GM12892 (cell line): ENCODE data around the gene TMPRSS4.

ENCODE experiments used
- DNase-seq: peaks from one replicate; pipeline ENCODE4 v3.0.0; 2011; ENCODE audit not compliant: insufficient read length
- FAIRE-seq: peaks from 2 replicates; lab custom pipeline; 2011; peaks lifted over from hg19 to GRCh38; lab: Jason Lieb, UNC
- POLR2A ChIP-seq: IDR thresholded peaks from 2 replicates; pipeline ENCODE4 v1.6.1; 2011; ENCODE audit warnings: low read depth, low read length, control low read depth
- POLR2AphosphoS5 ChIP-seq: IDR thresholded peaks from 2 replicates; pipeline ENCODE4 v1.6.1; 2011; ENCODE audit warnings: low read depth, low read length, control low read depth
- TAF1 ChIP-seq: IDR thresholded peaks from 2 replicates; pipeline ENCODE4 v1.6.1; 2011; ENCODE audit warnings: low read depth, mild to moderate bottlenecking, control low read depth, low read length, borderline replicate concordance

The TMPRSS4 gene

GRCh38 chr11:118156531-118157185, 79.8 kb downstream of the TMPRSS4 start:
- DNase-seq (no peak), FAIRE-seq (no peak)
- TF ChIP-seq POLR2A (no peak), POLR2AphosphoS5 (no peak), TAF1 (no peak)

- TF ChIP-seq TAF1, result no peak
- FAIRE-seq, result no peak
- no peak for DNase-seq
These were observed 80.5 kb downstream of the TMPRSS4 start for GRCh38 chr11:118157186-118157895.

GRCh38 chr11:118161786-118162185, 84.9 kb downstream of the TMPRSS4 start:
- FAIRE-seq (no peak), DNase-seq (no peak)
- no peak for TF ChIP-seq POLR2A

DNA sequence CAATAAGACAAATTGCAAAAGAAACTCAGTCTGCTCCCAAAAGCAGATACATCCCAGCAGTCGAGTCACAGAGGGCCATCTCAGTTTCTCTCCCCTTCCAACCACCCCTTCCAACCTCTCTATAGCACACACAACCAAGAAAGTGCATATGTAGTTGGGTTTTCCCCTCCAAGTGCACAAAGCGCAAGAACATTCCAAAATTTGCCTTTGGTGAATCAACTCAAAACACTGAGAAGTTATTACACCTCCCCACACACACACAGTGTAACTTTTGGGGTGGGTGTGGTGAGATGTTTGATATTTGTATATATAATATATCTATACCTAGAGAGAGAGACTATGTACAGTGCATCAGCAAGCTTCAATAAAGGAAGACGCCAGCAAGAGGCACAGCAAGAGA, 86.0 kb downstream of the TMPRSS4 start:
- FAIRE-seq (no peak), DNase-seq (no peak)
- TF ChIP-seq POLR2A (no peak), TAF1 (no peak), POLR2AphosphoS5 (no peak)

GRCh38 chr11:118163494-118163893, 86.6 kb downstream of the TMPRSS4 start:
- no peak for TF ChIP-seq TAF1
- no peak for FAIRE-seq
- no peak for DNase-seq

- no peak for TF ChIP-seq TAF1
- no peak for TF ChIP-seq POLR2AphosphoS5
- DNase-seq (no peak), FAIRE-seq (no peak)
These were observed 88.0 kb downstream of the TMPRSS4 start for GRCh38 chr11:118164885-118165284.

DNA sequence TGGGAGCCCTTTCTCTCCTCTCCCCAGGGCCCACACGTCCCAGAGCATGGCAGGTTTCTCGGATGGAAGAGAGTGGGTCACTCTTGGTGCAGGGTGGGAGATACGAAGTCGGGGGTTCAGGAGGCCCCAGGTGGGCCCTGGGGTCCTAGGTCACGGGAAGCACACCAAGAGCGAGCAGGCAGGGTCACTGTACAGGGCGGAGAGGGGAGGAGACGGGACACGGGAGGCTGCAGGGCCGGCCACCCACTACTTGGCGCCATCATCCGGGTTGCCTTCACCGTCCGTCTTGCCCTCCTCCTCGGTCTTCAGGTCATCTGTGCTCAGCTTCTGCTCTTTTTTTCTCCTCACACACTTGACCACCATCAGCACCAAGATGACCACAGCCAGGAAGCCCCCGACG, 89.8 kb downstream of the TMPRSS4 start:
- no peak for DNase-seq
- TF ChIP-seq POLR2A (no peak), TAF1 (no peak), POLR2AphosphoS5 (no peak)
- FAIRE-seq, result no peak

- FAIRE-seq, result no peak
- no peak for TF ChIP-seq TAF1
- no peak for TF ChIP-seq POLR2A
- TF ChIP-seq POLR2AphosphoS5, result no peak
These were observed 90.4 kb downstream of the TMPRSS4 start for GRCh38 chr11:118167253-118167652.

GRCh38 chr11:118167906-118168305, 91.0 kb downstream of the TMPRSS4 start:
- DNase-seq (no peak), FAIRE-seq (no peak)
- no peak for TF ChIP-seq POLR2A
- no peak for TF ChIP-seq POLR2AphosphoS5
- no peak for TF ChIP-seq TAF1

More at GRCh38 chr11:118167253-118167652, 90.4 kb downstream of the TMPRSS4 start:
- no peak for DNase-seq

DNA sequence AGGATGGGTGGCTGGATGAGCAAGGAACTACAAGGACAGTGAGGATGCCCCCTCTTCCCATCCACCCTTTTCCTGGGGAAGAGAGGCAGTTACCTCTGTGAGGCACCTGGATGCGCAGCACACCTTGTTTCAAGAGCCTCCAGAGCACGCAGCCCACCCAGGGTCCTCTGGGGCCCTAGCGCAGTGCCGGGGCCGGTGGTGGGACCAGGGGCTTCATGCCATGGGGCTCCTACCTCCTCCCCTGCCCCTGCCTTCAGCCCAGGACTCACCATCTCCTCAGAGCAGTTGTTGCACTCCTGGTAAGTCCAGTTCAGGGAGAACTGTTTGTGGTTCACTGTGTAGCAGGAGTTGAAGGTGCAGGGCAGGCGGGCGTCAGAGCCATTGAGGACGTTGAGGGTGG, 91.4 kb downstream of the TMPRSS4 start:
- FAIRE-seq (no peak), DNase-seq (no peak)
- no peak for TF ChIP-seq POLR2AphosphoS5
- TF ChIP-seq TAF1, result no peak
- TF ChIP-seq POLR2A, result no peak

- FAIRE-seq, result no peak
- no peak for DNase-seq
- TF ChIP-seq POLR2AphosphoS5, result no peak
- no peak for TF ChIP-seq TAF1
- no peak for TF ChIP-seq POLR2A
These were observed 91.9 kb downstream of the TMPRSS4 start for GRCh38 chr11:118168751-118169150.

GRCh38 chr11:118169300-118170140, 92.6 kb downstream of the TMPRSS4 start:
- no peak for TF ChIP-seq TAF1
- no peak for TF ChIP-seq POLR2A
- TF ChIP-seq POLR2AphosphoS5, result no peak
- no peak for FAIRE-seq

GRCh38 chr11:118170231-118170630, 93.4 kb downstream of the TMPRSS4 start:
- FAIRE-seq (no peak), DNase-seq (no peak)
- no peak for TF ChIP-seq POLR2AphosphoS5

More at GRCh38 chr11:118169300-118170140, 92.6 kb downstream of the TMPRSS4 start:
- no peak for DNase-seq
